Measurements from ENCODE around the gene COA8.

COA8 gene

DNA sequence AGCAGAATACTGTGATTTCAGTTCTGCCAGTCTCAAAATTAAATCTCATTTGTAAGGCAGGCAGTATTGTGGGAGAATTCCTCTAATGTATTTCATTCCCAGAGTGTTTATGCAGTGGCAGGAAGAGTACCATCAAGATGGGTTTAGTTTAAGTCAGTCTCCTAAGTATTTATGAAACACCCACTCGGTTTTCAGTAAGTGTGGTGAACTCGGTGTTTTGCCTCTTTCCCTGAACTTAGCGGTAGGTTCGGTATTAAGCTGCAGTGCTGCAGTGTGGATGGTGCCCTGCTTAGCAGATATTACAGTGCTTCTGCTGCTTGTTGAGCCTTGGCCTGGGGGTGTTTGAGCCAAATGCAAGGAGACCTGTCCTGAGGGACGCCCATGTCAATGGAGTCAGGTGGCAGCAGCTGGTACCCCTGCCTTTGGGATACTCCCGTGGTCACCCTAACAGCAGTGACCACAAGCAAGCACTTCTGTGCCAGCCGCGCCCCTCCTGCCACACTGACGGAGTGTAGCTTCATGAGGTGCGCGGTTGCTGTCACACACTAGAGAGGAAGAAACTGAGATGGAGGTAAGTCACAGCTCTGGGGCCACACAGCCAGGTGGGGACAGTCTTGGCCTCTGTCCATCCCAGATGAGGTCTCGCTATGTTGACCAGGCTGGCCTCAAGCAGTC lies 15.8 kb downstream of the COA8 start:
- H3K27me3 ChIP-seq (ENCODE audit: control insufficient read depth in 1 of 2, insufficient read depth in 2 of 2, low read length in 2 of 2): no peaks in the 10 kb centered on the region
- peaks cover 14 to 16% of the 10 kb centered on the region in 2 donors for H3K4me1 ChIP-seq (ENCODE audit: control insufficient read depth in 1 of 2, insufficient read depth in 2 of 2, low read length in 2 of 2)
- peaks cover 14 to 47% of the 10 kb centered on the region in 2 donors for H3K36me3 ChIP-seq (ENCODE audit: control insufficient read depth in 1 of 2, insufficient read depth in 2 of 2, low read length in 2 of 2)
- H3K4me3 ChIP-seq (ENCODE audit: low read depth in 1 of 2, low read length in 2 of 2): no peak overlapping the region
- H3K9me3 ChIP-seq (ENCODE audit: control insufficient read depth in 1 of 2, low read length in 2 of 2): no peaks in the 10 kb centered on the region
- no peak overlapping the region for H3K27ac ChIP-seq (ENCODE audit: low read depth, low read length)
- no peak overlapping the region for H3K9ac ChIP-seq (ENCODE audit: low read depth in 1 of 2, low read length in 2 of 2)

- no peak overlapping the region for H3K9ac ChIP-seq (ENCODE audit: low read depth in 1 of 2, low read length in 2 of 2)
- H3K36me3 ChIP-seq (ENCODE audit: control insufficient read depth in 1 of 2, insufficient read depth in 2 of 2, low read length in 2 of 2): peaks cover 6 to 31% of the 10 kb centered on the region in 2 donors
- no peaks in the 10 kb centered on the region for H3K27me3 ChIP-seq (ENCODE audit: control insufficient read depth in 1 of 2, insufficient read depth in 2 of 2, low read length in 2 of 2)
- H3K9me3 ChIP-seq (ENCODE audit: control insufficient read depth in 1 of 2, low read length in 2 of 2): no peaks in the 10 kb centered on the region
- peaks cover 11 to 12% of the 10 kb centered on the region in 2 donors for H3K4me1 ChIP-seq (ENCODE audit: control insufficient read depth in 1 of 2, insufficient read depth in 2 of 2, low read length in 2 of 2)
- H3K27ac ChIP-seq (ENCODE audit: low read depth, low read length): no peak overlapping the region
- H3K4me3 ChIP-seq (ENCODE audit: low read depth in 1 of 2, low read length in 2 of 2): no peak overlapping the region
Observed at GRCh38 chr14:103581206-103581605, 18.4 kb downstream of the COA8 start.

- Histone ChIP-seq H3K36me3 (ENCODE audit: control insufficient read depth in 1 of 2, insufficient read depth in 2 of 2, low read length in 2 of 2) (peaks cover 6 to 31% of the 10 kb centered on the region in 2 donors), H3K27ac (ENCODE audit: low read depth, low read length) (no peak overlapping the region)
Observed at GRCh38 chr14:103581954-103582703, 19.4 kb downstream of the COA8 start.

DNA sequence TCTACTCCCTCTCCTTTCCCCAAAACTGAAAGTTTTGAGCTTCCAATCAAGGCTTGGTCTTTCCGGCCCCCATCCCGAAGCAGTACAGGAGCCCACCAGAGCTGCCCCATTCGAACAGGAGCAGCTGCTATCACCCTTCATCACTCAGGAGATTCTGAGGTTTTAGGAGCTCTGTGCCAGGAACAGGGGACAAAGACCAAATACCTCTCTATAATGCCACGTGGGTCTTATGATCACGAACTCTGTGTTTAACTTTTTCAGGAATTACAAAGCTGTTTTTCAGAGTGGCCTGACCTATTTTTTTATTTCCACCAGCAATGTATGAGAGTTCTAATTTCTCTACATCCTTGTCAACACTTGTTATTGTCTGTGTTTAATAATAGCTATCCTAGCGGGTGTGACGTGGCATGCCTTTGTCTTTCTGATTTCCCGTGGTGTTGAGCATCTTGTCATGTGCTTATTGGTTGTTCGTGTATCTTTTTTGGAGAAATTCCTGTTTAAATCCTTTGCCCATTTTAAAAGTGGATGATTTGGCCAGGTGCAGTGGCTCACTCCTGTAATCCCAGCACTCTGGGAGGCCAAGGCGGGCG lies 21.7 kb downstream of the COA8 start:
- Histone ChIP-seq H3K27ac (ENCODE audit: low read depth, low read length) (no peak overlapping the region), H3K9me3 (ENCODE audit: control insufficient read depth in 1 of 2, low read length in 2 of 2) (no peaks in the 10 kb centered on the region), H3K9ac (ENCODE audit: low read depth in 1 of 2, low read length in 2 of 2) (no peak overlapping the region), H3K36me3 (ENCODE audit: control insufficient read depth in 1 of 2, insufficient read depth in 2 of 2, low read length in 2 of 2) (peaks cover 0 to 27% of the 10 kb centered on the region in 2 donors), H3K4me3 (ENCODE audit: low read depth in 1 of 2, low read length in 2 of 2) (no peak overlapping the region), H3K4me1 (ENCODE audit: control insufficient read depth in 1 of 2, insufficient read depth in 2 of 2, low read length in 2 of 2) (no peaks in the 10 kb centered on the region), H3K27me3 (ENCODE audit: control insufficient read depth in 1 of 2, insufficient read depth in 2 of 2, low read length in 2 of 2) (no peaks in the 10 kb centered on the region)

More at GRCh38 chr14:103581954-103582703, 19.4 kb downstream of the COA8 start:
- no peaks in the 10 kb centered on the region for H3K27me3 ChIP-seq (ENCODE audit: control insufficient read depth in 1 of 2, insufficient read depth in 2 of 2, low read length in 2 of 2)
- H3K9ac ChIP-seq (ENCODE audit: low read depth in 1 of 2, low read length in 2 of 2): no peak overlapping the region
- H3K4me1 ChIP-seq (ENCODE audit: control insufficient read depth in 1 of 2, insufficient read depth in 2 of 2, low read length in 2 of 2): peaks cover 3% of the 10 kb centered on the region in 2 donors
- no peak overlapping the region for H3K4me3 ChIP-seq (ENCODE audit: low read depth in 1 of 2, low read length in 2 of 2)
- H3K9me3 ChIP-seq (ENCODE audit: control insufficient read depth in 1 of 2, low read length in 2 of 2): no peaks in the 10 kb centered on the region

DNA sequence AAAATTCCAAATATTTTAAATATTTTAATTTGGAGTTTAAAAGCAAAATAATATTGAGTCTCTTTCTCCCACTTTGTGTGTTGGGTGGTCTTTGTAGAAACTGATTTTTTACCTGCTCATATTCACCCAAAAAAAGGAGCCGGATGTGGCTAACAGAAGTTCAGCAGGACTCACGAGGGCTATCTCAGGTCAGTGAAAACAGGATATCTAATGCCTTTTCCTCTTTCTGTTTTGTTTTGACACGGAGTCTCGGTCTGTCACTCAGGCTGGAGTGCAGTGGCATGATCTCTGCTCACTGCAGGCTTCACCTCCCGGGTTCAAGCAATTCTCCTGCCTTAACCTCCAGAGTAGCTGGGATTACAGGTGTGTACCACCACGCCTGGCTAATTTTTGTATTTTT lies 30.8 kb downstream of the COA8 start:
- Histone ChIP-seq H3K4me3 (ENCODE audit: low read depth in 1 of 2, low read length in 2 of 2) (peak overlapping the region in 1 of 2 donors; percentile 28), H3K4me1 (ENCODE audit: control insufficient read depth in 1 of 2, insufficient read depth in 2 of 2, low read length in 2 of 2) (no peaks in the 10 kb centered on the region), H3K27ac (ENCODE audit: low read depth, low read length) (no peak overlapping the region), H3K36me3 (ENCODE audit: control insufficient read depth in 1 of 2, insufficient read depth in 2 of 2, low read length in 2 of 2) (peaks cover 3 to 12% of the 10 kb centered on the region in 2 donors), H3K9me3 (ENCODE audit: control insufficient read depth in 1 of 2, low read length in 2 of 2) (no peaks in the 10 kb centered on the region), H3K27me3 (ENCODE audit: control insufficient read depth in 1 of 2, insufficient read depth in 2 of 2, low read length in 2 of 2) (no peaks in the 10 kb centered on the region), H3K9ac (ENCODE audit: low read depth in 1 of 2, low read length in 2 of 2) (no peak overlapping the region)

DNA sequence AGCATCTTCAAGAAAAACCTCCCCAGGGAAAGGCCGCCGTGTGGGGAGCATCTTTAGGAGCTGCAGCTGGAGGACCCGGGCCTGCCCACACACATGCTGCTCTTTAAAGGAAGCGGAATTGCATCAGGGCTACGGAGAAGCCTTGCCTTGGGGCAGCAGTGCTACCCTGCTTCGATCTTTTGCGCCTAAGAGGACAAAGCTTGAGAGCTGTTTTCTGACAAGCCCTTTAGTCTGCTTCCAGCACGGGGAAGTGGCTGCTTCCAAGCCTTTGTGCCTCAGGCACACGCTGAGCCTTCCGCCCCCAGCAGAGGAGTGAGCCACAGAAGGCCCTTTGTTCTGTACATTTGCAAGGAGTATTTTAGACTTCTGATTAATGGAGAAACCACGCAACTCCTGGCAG lies 31.5 kb downstream of the COA8 start:
- Histone ChIP-seq H3K27me3 (ENCODE audit: control insufficient read depth in 1 of 2, insufficient read depth in 2 of 2, low read length in 2 of 2) (no peaks in the 10 kb centered on the region), H3K4me3 (ENCODE audit: low read depth in 1 of 2, low read length in 2 of 2) (no peak overlapping the region), H3K9ac (ENCODE audit: low read depth in 1 of 2, low read length in 2 of 2) (no peak overlapping the region), H3K4me1 (ENCODE audit: control insufficient read depth in 1 of 2, insufficient read depth in 2 of 2, low read length in 2 of 2) (no peaks in the 10 kb centered on the region), H3K27ac (ENCODE audit: low read depth, low read length) (no peak overlapping the region), H3K9me3 (ENCODE audit: control insufficient read depth in 1 of 2, low read length in 2 of 2) (no peaks in the 10 kb centered on the region), H3K36me3 (ENCODE audit: control insufficient read depth in 1 of 2, insufficient read depth in 2 of 2, low read length in 2 of 2) (peaks cover 3 to 5% of the 10 kb centered on the region in 2 donors)

GRCh38 chr14:103597623-103598377 lies 35.0 kb downstream of the COA8 start:
- Histone ChIP-seq H3K9ac (ENCODE audit: low read depth in 1 of 2, low read length in 2 of 2) (no peak overlapping the region), H3K4me1 (ENCODE audit: control insufficient read depth in 1 of 2, insufficient read depth in 2 of 2, low read length in 2 of 2) (no peaks in the 10 kb centered on the region), H3K27me3 (ENCODE audit: control insufficient read depth in 1 of 2, insufficient read depth in 2 of 2, low read length in 2 of 2) (no peaks in the 10 kb centered on the region), H3K27ac (ENCODE audit: low read depth, low read length) (no peak overlapping the region), H3K9me3 (ENCODE audit: control insufficient read depth in 1 of 2, low read length in 2 of 2) (no peaks in the 10 kb centered on the region), H3K4me3 (ENCODE audit: low read depth in 1 of 2, low read length in 2 of 2) (no peak overlapping the region), H3K36me3 (ENCODE audit: control insufficient read depth in 1 of 2, insufficient read depth in 2 of 2, low read length in 2 of 2) (no peaks in the 10 kb centered on the region)

DNA sequence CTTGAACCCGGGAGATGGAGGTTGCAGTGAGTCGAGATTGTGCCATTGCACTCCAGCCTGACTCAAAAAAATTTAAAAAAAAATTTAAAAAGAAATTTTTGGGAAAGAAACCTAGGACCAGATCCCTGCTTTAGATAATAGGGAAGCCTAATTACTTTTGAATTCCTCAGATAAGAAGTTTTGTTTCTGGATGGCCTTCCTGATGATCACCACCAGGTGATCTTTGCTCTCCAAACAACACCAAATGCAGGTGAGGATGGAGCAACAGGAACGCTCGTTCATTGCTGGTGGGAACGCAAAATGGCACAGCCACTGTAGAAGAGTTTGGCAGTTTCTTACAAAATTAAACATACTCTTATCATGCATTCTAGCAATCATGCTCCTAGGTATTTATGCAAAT lies 37.7 kb downstream of the COA8 start:
- Histone ChIP-seq H3K9me3 (ENCODE audit: control insufficient read depth in 1 of 2, low read length in 2 of 2) (no peaks in the 10 kb centered on the region), H3K36me3 (ENCODE audit: control insufficient read depth in 1 of 2, insufficient read depth in 2 of 2, low read length in 2 of 2) (no peaks in the 10 kb centered on the region), H3K4me3 (ENCODE audit: low read depth in 1 of 2, low read length in 2 of 2) (no peak overlapping the region), H3K4me1 (ENCODE audit: control insufficient read depth in 1 of 2, insufficient read depth in 2 of 2, low read length in 2 of 2) (no peaks in the 10 kb centered on the region), H3K9ac (ENCODE audit: low read depth in 1 of 2, low read length in 2 of 2) (no peak overlapping the region), H3K27me3 (ENCODE audit: control insufficient read depth in 1 of 2, insufficient read depth in 2 of 2, low read length in 2 of 2) (no peaks in the 10 kb centered on the region), H3K27ac (ENCODE audit: low read depth, low read length) (no peak overlapping the region)

DNA sequence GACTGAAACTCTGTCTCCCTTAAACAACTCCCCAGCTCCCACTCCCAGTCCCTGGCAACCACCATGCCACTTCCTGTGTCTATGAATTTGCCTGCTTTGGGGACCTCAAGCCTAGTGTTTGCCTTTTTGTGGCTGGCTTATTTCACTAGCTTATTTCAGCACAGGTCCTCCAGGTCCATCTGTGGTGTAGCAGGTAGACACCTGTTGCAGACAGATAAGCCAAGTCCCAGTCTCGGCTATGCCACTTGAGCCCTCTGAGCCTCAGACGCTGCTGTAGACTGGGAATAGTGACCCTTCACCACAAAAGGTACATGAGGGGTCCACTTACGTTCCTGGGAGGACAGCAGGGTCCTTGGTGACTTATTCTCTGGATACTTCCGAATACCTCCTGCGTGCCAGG lies 41.9 kb downstream of the COA8 start:
- H3K4me1 ChIP-seq (ENCODE audit: control insufficient read depth in 1 of 2, insufficient read depth in 2 of 2, low read length in 2 of 2): peaks cover 14 to 21% of the 10 kb centered on the region in 2 donors
- peaks cover 8 to 9% of the 10 kb centered on the region in 2 donors for H3K27me3 ChIP-seq (ENCODE audit: control insufficient read depth in 1 of 2, insufficient read depth in 2 of 2, low read length in 2 of 2)
- no peaks in the 10 kb centered on the region for H3K36me3 ChIP-seq (ENCODE audit: control insufficient read depth in 1 of 2, insufficient read depth in 2 of 2, low read length in 2 of 2)
- no peak overlapping the region for H3K4me3 ChIP-seq (ENCODE audit: low read depth in 1 of 2, low read length in 2 of 2)
- H3K9me3 ChIP-seq (ENCODE audit: control insufficient read depth in 1 of 2, low read length in 2 of 2): no peaks in the 10 kb centered on the region
- no peak overlapping the region for H3K9ac ChIP-seq (ENCODE audit: low read depth in 1 of 2, low read length in 2 of 2)
- no peak overlapping the region for H3K27ac ChIP-seq (ENCODE audit: low read depth, low read length)
